Large intestine (tissue), 12 donors: Measurements from ENCODE around the gene TNP1. TPM values are rescaled to one million over a fixed set of nuclear protein-coding genes. Genes with fewer than 3 reads are reported as not detected.

Experiments
- DNase-seq, 2 donors: peaks; one replicate each; pipeline versions ENCODE4 v3.0.0 to v3.0.0-alpha.2; 2013
- H3K27ac ChIP-seq: one replicate; pipeline ENCODE4 v1.5.1; 2013; ENCODE audit warnings: low read length
- H3K27me3 ChIP-seq: 2 replicates; pipeline ENCODE4 v1.6.1; 2013; ENCODE audit warnings: low read length; ENCODE audit not compliant: control insufficient read depth, insufficient read depth
- H3K36me3 ChIP-seq: 2 replicates; pipeline ENCODE4 v1.6.1; 2013; ENCODE audit warnings: low read length; ENCODE audit not compliant: control insufficient read depth, insufficient read depth
- H3K4me1 ChIP-seq: one replicate; pipeline ENCODE4 v1.6.1; 2013; ENCODE audit warnings: low read length; ENCODE audit not compliant: control insufficient read depth, insufficient read depth
- H3K4me3 ChIP-seq: one replicate; pipeline ENCODE4 v1.5.1; 2013; ENCODE audit warnings: low read length
- H3K9me3 ChIP-seq: one replicate; pipeline ENCODE4 v1.6.1; 2013; ENCODE audit warnings: mild to moderate bottlenecking, low read depth, low read length, moderate library complexity; ENCODE audit not compliant: control insufficient read depth
- WGBS: methylation state at CpG from one replicate; pipeline ENCODE4 v1.1.5; 2013; ENCODE audit warnings: low lambda C conversion rate; ENCODE audit not compliant: insufficient coverage; 5-methylcytosine and 5-hydroxymethylcytosine counted together
- long read RNA-seq, 11 donors: transcript quantifications; one replicate each; lab custom pipeline, GENCODE V29; 2026
- polyA plus RNA-seq: library from polyadenylated mRNA; unstranded; fragments of 120-200 nt; gene quantifications from one replicate; pipeline ENCODE4 v1.2.1, GENCODE V29; 2013

The TNP1 gene, protein sequence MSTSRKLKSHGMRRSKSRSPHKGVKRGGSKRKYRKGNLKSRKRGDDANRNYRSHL
- polyA plus RNA-seq: not detected
- long read RNA-seq, donor 1: 0 reads
- long read RNA-seq, donor 2: 0 reads
- long read RNA-seq, donor 3: 0 reads
- long read RNA-seq, donor 4: 0 reads
- long read RNA-seq, donor 5: 0 reads
- long read RNA-seq, donor 6: 0 reads
- long read RNA-seq, donor 7: 0 reads
- long read RNA-seq, donor 8: 0 reads
- long read RNA-seq, donor 9: 0 reads
- long read RNA-seq, donor 10: 0 reads
- long read RNA-seq, donor 11: 0 reads

- Histone ChIP-seq H3K27me3 (no peaks in the 10 kb centered on the region), H3K4me3 (no peak within 1 kb of the TSS), H3K36me3 (no peaks in the 10 kb centered on the region), H3K27ac (no peak within 1 kb of the TSS), H3K4me1 (peaks cover 50% of the 10 kb centered on the region), H3K9me3 (no peaks in the 10 kb centered on the region)
- WGBS: no CpG with 5 or more reads among the region's 6 CpGs
- no peak for DNase-seq
Observed at GRCh38 chr2:216859944-216860343, at the start of gene TNP1. TSS of gene TNP1 (minus strand) at chr2:216860064. CDS start at chr2:216860034, 30 bp downstream.

- Histone ChIP-seq H3K27me3 (no peaks in the 10 kb centered on the region), H3K27ac (no peak overlapping the region), H3K9me3 (peaks cover 2% of the 10 kb centered on the region), H3K4me3 (no peak overlapping the region), H3K36me3 (no peaks in the 10 kb centered on the region), H3K4me1 (no peaks in the 10 kb centered on the region)
- 100% methylated on average over 1 of the region's 6 CpGs for WGBS
- no peak for DNase-seq
Observed at GRCh38 chr2:216908300-216908699, 48.4 kb upstream of the TNP1 start.

GRCh38 chr2:216905649-216906329 is 45.9 kb upstream of the TNP1 start:
- Histone ChIP-seq H3K27me3 (no peaks in the 10 kb centered on the region), H3K36me3 (no peaks in the 10 kb centered on the region), H3K9me3 (peaks cover 9% of the 10 kb centered on the region), H3K4me3 (no peak overlapping the region), H3K4me1 (no peaks in the 10 kb centered on the region), H3K27ac (no peak overlapping the region)
- no peak for DNase-seq
- WGBS: 67% methylated on average over 1 of the region's 4 CpGs

- H3K4me1 ChIP-seq: no peaks in the 10 kb centered on the region
- peaks cover 11% of the 10 kb centered on the region for H3K9me3 ChIP-seq
- no peak overlapping the region for H3K4me3 ChIP-seq
- no peak overlapping the region for H3K27ac ChIP-seq
- no peaks in the 10 kb centered on the region for H3K27me3 ChIP-seq
- DNase-seq: no peak
- no peaks in the 10 kb centered on the region for H3K36me3 ChIP-seq
- WGBS: no CpG with 5 or more reads among the region's 1 CpG
Observed at GRCh38 chr2:216904974-216905373, 45.1 kb upstream of the TNP1 start.

GRCh38 chr2:216904554-216904953 is 44.7 kb upstream of the TNP1 start:
- H3K36me3 ChIP-seq: no peaks in the 10 kb centered on the region
- 60% methylated on average over 1 of the region's 2 CpGs for WGBS
- no peak for DNase-seq
- H3K27ac ChIP-seq: no peak overlapping the region
- H3K4me1 ChIP-seq: no peaks in the 10 kb centered on the region
- H3K27me3 ChIP-seq: no peaks in the 10 kb centered on the region
- peaks cover 11% of the 10 kb centered on the region for H3K9me3 ChIP-seq
- no peak overlapping the region for H3K4me3 ChIP-seq

DNA sequence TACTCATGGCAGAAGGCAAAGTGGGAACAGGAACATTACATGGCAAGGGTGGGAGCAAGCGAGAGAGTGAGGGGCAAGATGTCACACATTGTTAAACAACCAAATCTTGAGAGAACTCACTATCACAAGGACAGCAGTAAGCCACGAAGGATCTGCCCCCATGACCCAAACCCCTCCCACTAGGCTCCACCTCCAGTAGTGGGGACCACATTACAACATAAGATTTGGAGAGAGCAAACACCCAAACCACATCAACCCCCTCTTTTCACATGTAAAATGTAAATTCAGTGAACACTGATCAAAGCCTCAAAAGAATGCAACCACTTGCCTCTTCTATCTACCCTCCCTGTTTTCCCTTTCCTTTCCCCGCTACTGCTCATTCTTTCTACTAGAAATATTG is 43.6 kb upstream of the TNP1 start:
- no peaks in the 10 kb centered on the region for H3K27me3 ChIP-seq
- no peak overlapping the region for H3K4me3 ChIP-seq
- WGBS: 100% methylated on average over 1 of the region's 3 CpGs
- no peak for DNase-seq
- no peak overlapping the region for H3K27ac ChIP-seq
- H3K36me3 ChIP-seq: no peaks in the 10 kb centered on the region
- H3K9me3 ChIP-seq: peaks cover 11% of the 10 kb centered on the region
- no peaks in the 10 kb centered on the region for H3K4me1 ChIP-seq

DNA sequence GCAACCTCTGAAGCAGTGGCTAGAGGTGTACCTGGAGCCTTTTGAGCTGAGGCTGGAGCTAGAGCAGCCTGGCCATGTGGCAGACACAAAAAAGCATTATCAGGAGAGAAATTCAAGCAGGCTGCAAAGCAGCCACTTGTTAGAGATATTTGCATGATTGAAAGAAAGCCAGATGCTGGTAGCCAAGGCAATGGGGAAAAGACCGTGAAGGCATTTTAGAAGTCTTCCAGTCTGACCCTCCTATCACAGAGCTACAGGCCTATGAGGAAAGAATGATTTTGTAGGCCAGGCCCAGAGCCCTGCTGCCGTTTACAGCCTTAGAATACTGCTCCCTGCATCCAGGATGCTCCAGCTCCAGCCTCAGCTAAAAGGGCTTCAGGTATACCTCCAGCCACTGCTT is 41.4 kb upstream of the TNP1 start:
- no peaks in the 10 kb centered on the region for H3K27me3 ChIP-seq
- no CpG with 5 or more reads among the region's 2 CpGs for WGBS
- H3K36me3 ChIP-seq: no peaks in the 10 kb centered on the region
- no peaks in the 10 kb centered on the region for H3K4me1 ChIP-seq
- DNase-seq: no peak
- no peak overlapping the region for H3K27ac ChIP-seq
- H3K4me3 ChIP-seq: no peak overlapping the region
- H3K9me3 ChIP-seq: peaks cover 11% of the 10 kb centered on the region

GRCh38 chr2:216900406-216900805 is 40.5 kb upstream of the TNP1 start:
- peak in 1 of 2 donors; percentile 34 for DNase-seq
- peaks cover 11% of the 10 kb centered on the region for H3K9me3 ChIP-seq
- H3K4me3 ChIP-seq: no peak overlapping the region
- H3K27ac ChIP-seq: no peak overlapping the region
- no peaks in the 10 kb centered on the region for H3K27me3 ChIP-seq
- no peaks in the 10 kb centered on the region for H3K36me3 ChIP-seq
- H3K4me1 ChIP-seq: no peaks in the 10 kb centered on the region

DNA sequence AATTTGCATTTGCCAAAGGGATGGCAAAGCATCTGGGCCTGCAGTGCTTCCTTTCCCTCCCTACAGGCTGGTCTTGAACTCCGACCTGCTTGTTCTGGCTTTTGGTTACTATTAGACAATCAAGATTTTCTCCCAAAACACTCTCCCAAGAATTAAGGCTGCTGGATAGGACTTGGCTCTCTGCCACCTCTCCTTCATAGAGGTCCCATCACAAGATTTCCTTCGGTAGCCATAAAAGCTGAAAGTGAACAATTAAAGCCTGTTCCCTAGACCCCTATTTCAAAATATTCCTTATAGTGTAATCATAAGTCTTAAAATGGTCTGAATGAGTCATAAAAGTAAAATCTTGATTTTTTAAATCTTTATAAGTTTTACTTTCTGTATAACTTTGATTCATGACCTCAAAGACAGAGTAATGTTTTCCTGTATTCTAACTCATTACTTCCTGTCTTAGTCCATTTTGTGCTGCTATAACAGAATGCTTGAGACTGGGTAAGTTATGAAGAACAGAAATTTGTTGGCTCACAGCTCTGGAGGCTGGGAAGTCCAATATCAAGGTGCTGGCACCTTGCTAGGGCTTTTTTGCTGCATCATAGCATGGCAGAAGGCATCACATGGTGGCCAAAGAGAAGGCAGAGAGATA is 37.8 kb upstream of the TNP1 start:
- WGBS: no CpG with 5 or more reads among the region's 2 CpGs
- Histone ChIP-seq H3K27ac (no peak overlapping the region), H3K36me3 (no peaks in the 10 kb centered on the region)

DNA sequence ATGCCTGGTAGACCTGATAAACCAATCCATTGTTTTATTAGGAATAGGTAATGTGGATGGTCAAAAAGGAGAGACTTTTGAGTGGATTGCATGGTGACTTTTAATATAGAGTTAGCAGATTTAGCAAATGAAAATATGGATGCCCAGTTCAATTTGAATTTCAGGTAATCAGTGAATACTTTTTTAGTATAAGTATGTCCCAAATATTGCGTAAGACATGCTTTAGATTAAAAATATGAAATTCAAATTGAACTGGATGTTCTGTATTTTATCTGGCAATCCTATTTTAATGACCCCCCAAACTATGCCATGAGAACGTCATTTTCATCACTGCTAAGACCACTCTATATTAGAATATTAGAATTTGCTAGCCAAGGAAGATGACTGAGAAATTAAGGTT is 30.3 kb upstream of the TNP1 start:
- WGBS: no CpG with 5 or more reads among the region's 2 CpGs
- no peak overlapping the region for H3K4me3 ChIP-seq
- no peaks in the 10 kb centered on the region for H3K27me3 ChIP-seq
- H3K4me1 ChIP-seq: no peaks in the 10 kb centered on the region
- DNase-seq: no peak
- no peaks in the 10 kb centered on the region for H3K36me3 ChIP-seq
- no peaks in the 10 kb centered on the region for H3K9me3 ChIP-seq
- no peak overlapping the region for H3K27ac ChIP-seq

More for the DNA sequence above, 37.8 kb upstream of the TNP1 start:
- Histone ChIP-seq H3K9me3 (peaks cover 9% of the 10 kb centered on the region), H3K4me1 (no peaks in the 10 kb centered on the region), H3K4me3 (no peak overlapping the region), H3K27me3 (no peaks in the 10 kb centered on the region)
- DNase-seq: no peak
